Measurements from ENCODE around the gene IRF4. TPM values are rescaled to one million over a fixed set of nuclear protein-coding genes. Genes with fewer than 3 reads are reported as not detected.

Gene IRF4
- total and polyA plus RNA-seq, 2 experiments from 2014 or later = 1.3 to 1.9 TPM

- no peaks in the 10 kb centered on the region for H4K20me1 ChIP-seq (replicated peaks; ENCODE audit: insufficient read depth)
- Mint-ChIP-seq H3K27ac (no peak overlapping the region), H3K9me3 (peaks cover 98% of the 10 kb centered on the region), H3K4me3 (no peak overlapping the region), H3K36me3 (ENCODE audit: low read depth) (peaks cover 45% of the 10 kb centered on the region), H3K27me3 (ENCODE audit: insufficient read depth, low read depth, poor library complexity) (peaks cover 14% of the 10 kb centered on the region), H3K4me1 (peaks cover 9% of the 10 kb centered on the region; the same call in 2 of the 3 replicates)
- H3K79me2 ChIP-seq (replicated peaks; ENCODE audit: insufficient read depth) = no peaks in the 10 kb centered on the region
- H3K36me3 ChIP-seq (ENCODE audit: insufficient read depth) = peaks cover 29% of the 10 kb centered on the region
- H3F3A ChIP-seq (replicated peaks; ENCODE audit: low read depth) = 0 out of 2 replicates have a peak, but pooled peaks cover 3% of the 10 kb centered on the region
- DNase-seq (ENCODE audit: low spot score) (no peak), ATAC-seq (no peak)
- H3K27ac ChIP-seq (ENCODE audit: low read depth) = no peak overlapping the region
- no peak overlapping the region for H3K4me2 ChIP-seq
- TF ChIP-seq, protein P1, sequence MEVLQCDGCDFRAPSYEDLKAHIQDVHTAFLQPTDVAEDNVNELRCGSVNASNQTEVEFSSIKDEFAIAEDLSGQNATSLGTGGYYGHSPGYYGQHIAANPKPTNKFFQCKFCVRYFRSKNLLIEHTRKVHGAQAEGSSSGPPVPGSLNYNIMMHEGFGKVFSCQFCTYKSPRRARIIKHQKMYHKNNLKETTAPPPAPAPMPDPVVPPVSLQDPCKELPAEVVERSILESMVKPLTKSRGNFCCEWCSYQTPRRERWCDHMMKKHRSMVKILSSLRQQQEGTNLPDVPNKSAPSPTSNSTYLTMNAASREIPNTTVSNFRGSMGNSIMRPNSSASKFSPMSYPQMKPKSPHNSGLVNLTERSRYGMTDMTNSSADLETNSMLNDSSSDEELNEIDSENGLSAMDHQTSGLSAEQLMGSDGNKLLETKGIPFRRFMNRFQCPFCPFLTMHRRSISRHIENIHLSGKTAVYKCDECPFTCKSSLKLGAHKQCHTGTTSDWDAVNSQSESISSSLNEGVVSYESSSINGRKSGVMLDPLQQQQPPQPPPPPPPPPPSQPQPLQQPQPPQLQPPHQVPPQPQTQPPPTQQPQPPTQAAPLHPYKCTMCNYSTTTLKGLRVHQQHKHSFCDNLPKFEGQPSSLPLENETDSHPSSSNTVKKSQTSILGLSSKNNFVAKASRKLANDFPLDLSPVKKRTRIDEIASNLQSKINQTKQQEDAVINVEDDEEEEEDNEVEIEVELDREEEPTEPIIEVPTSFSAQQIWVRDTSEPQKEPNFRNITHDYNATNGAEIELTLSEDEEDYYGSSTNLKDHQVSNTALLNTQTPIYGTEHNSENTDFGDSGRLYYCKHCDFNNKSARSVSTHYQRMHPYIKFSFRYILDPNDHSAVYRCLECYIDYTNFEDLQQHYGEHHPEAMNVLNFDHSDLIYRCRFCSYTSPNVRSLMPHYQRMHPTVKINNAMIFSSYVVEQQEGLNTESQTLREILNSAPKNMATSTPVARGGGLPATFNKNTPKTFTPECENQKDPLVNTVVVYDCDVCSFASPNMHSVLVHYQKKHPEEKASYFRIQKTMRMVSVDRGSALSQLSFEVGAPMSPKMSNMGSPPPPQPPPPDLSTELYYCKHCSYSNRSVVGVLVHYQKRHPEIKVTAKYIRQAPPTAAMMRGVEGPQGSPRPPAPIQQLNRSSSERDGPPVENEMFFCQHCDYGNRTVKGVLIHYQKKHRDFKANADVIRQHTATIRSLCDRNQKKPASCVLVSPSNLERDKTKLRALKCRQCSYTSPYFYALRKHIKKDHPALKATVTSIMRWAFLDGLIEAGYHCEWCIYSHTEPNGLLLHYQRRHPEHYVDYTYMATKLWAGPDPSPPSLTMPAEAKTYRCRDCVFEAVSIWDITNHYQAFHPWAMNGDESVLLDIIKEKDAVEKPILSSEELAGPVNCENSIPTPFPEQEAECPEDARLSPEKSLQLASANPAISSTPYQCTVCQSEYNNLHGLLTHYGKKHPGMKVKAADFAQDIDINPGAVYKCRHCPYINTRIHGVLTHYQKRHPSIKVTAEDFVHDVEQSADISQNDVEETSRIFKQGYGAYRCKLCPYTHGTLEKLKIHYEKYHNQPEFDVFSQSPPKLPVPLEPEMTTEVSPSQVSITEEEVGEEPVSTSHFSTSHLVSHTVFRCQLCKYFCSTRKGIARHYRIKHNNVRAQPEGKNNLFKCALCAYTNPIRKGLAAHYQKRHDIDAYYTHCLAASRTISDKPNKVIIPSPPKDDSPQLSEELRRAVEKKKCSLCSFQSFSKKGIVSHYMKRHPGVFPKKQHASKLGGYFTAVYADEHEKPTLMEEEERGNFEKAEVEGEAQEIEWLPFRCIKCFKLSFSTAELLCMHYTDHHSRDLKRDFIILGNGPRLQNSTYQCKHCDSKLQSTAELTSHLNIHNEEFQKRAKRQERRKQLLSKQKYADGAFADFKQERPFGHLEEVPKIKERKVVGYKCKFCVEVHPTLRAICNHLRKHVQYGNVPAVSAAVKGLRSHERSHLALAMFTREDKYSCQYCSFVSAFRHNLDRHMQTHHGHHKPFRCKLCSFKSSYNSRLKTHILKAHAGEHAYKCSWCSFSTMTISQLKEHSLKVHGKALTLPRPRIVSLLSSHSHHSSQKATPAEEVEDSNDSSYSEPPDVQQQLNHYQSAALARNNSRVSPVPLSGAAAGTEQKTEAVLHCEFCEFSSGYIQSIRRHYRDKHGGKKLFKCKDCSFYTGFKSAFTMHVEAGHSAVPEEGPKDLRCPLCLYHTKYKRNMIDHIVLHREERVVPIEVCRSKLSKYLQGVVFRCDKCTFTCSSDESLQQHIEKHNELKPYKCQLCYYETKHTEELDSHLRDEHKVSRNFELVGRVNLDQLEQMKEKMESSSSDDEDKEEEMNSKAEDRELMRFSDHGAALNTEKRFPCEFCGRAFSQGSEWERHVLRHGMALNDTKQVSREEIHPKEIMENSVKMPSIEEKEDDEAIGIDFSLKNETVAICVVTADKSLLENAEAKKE (CRISPR knock-in tag; IDR thresholded peaks at IDR 0.05) = no peak
- TF ChIP-seq JUNB (IDR thresholded peaks at IDR 0.05; ENCODE audit: unreplicated experiment) = no peak
- TF ChIP-seq POLR2AphosphoS5 (IDR thresholded peaks at IDR 0.05; ENCODE audit: low read depth) = no peak
- no peak for TF ChIP-seq EZH2phosphoT487 (IDR thresholded peaks at IDR 0.05; ENCODE audit: unreplicated experiment)
- no peak for TF ChIP-seq ZNF331 (CRISPR knock-in tag; IDR thresholded peaks at IDR 0.05; ENCODE audit: low read depth)
- TF ChIP-seq REST (IDR thresholded peaks at IDR 0.05; ENCODE audit: unreplicated experiment) = no peak
- no peak for TF ChIP-seq EZH2 (IDR thresholded peaks at IDR 0.05; ENCODE audit: low read depth, unreplicated experiment)
- TF ChIP-seq, protein P2, sequence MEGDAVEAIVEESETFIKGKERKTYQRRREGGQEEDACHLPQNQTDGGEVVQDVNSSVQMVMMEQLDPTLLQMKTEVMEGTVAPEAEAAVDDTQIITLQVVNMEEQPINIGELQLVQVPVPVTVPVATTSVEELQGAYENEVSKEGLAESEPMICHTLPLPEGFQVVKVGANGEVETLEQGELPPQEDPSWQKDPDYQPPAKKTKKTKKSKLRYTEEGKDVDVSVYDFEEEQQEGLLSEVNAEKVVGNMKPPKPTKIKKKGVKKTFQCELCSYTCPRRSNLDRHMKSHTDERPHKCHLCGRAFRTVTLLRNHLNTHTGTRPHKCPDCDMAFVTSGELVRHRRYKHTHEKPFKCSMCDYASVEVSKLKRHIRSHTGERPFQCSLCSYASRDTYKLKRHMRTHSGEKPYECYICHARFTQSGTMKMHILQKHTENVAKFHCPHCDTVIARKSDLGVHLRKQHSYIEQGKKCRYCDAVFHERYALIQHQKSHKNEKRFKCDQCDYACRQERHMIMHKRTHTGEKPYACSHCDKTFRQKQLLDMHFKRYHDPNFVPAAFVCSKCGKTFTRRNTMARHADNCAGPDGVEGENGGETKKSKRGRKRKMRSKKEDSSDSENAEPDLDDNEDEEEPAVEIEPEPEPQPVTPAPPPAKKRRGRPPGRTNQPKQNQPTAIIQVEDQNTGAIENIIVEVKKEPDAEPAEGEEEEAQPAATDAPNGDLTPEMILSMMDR (conservative IDR thresholded peaks at IDR 0.05; ENCODE audit: low read depth in 2 of 2) = no peak
- TF ChIP-seq STAT1 (IDR thresholded peaks at IDR 0.05; ENCODE audit: unreplicated experiment) = no peak
- TF ChIP-seq ZNF114 (CRISPR knock-in tag; IDR thresholded peaks at IDR 0.05) = no peak
- TF ChIP-seq CREB1 (CRISPR knock-in tag; IDR thresholded peaks at IDR 0.05; ENCODE audit: low read depth) = no peak
- no peak for TF ChIP-seq NANOG (IDR thresholded peaks at IDR 0.05; ENCODE audit: borderline replicate concordance)
- TF ChIP-seq, protein P3, sequence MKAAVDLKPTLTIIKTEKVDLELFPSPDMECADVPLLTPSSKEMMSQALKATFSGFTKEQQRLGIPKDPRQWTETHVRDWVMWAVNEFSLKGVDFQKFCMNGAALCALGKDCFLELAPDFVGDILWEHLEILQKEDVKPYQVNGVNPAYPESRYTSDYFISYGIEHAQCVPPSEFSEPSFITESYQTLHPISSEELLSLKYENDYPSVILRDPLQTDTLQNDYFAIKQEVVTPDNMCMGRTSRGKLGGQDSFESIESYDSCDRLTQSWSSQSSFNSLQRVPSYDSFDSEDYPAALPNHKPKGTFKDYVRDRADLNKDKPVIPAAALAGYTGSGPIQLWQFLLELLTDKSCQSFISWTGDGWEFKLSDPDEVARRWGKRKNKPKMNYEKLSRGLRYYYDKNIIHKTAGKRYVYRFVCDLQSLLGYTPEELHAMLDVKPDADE (IDR thresholded peaks at IDR 0.05) = no peak
- 0 out of 2 replicates have a peak, but pooled peaks cover 6% of the 10 kb centered on the region for H3K9me2 ChIP-seq (ENCODE audit: insufficient read depth)
- H3K4me3 ChIP-seq = no peak overlapping the region
- 0 out of 2 replicates have a peak, but pooled peaks cover 3% of the 10 kb centered on the region for H3K4me1 ChIP-seq (ENCODE audit: insufficient read depth)
- H3K27me3 ChIP-seq (ENCODE audit: insufficient read depth) = no peaks in the 10 kb centered on the region
- no peak overlapping the region for H2AFZ ChIP-seq
These were observed 29.2 kb upstream of the IRF4 start for GRCh38 chr6:362231-362923.

All from GM23338 (cell line).